GM23338 (cell line): ENCODE data around the gene SFRP5. TPM values are rescaled to one million over a fixed set of nuclear protein-coding genes. Genes with fewer than 3 reads are reported as not detected.

ENCODE experiments used
- ATAC-seq: fragments of 200-7000 bp; cut with Tn5 transposase; 3 replicates; pipeline ENCODE4 v1.9.1; 2020
- DNase-seq: peaks from one replicate; pipeline ENCODE4 v3.0.0-alpha.2; 2015; ENCODE audit warnings: low spot score
- H2AFZ ChIP-seq: fragments of 200-600 bp; sonication (generic); 2 replicates; pipeline ENCODE4 v1.8.0; 2016; ENCODE audit warnings: antibody characterized with exemption, mild to moderate bottlenecking, moderate library complexity
- H3F3A ChIP-seq: fragments of 200-600 bp; sonication (generic); replicated peaks from 2 replicates; pipeline ENCODE4 v1.8.0; 2017; ENCODE audit warnings: antibody characterized with exemption, mixed run types, low read depth
- H3K27ac ChIP-seq: fragments of 200-600 bp; sonication (generic); 2 replicates; pipeline ENCODE4 v1.6.1; 2016; ENCODE audit warnings: low read depth
- H3K27me3 ChIP-seq: fragments of 200-600 bp; sonication (generic); 2 replicates; pipeline ENCODE4 v1.8.0; 2016; ENCODE audit warnings: mild to moderate bottlenecking, mixed run types, moderate library complexity; ENCODE audit not compliant: insufficient read depth
- H3K36me3 ChIP-seq: fragments of 200-600 bp; sonication (generic); 2 replicates; pipeline ENCODE4 v1.8.0; 2016; ENCODE audit warnings: mild to moderate bottlenecking; ENCODE audit not compliant: insufficient read depth
- H3K4me1 ChIP-seq: fragments of 200-600 bp; sonication (generic); 2 replicates; pipeline ENCODE4 v1.8.0; 2016; ENCODE audit warnings: mild to moderate bottlenecking, moderate library complexity; ENCODE audit not compliant: insufficient read depth
- H3K4me2 ChIP-seq: fragments of 200-600 bp; sonication (generic); 2 replicates; pipeline ENCODE4 v1.7.1; 2017; ENCODE audit warnings: mixed run types
- H3K4me3 ChIP-seq: fragments of 200-600 bp; sonication (generic); 2 replicates; pipeline ENCODE4 v1.6.1; 2016; ENCODE audit warnings: mixed run types
- H3K79me2 ChIP-seq: fragments of 200-600 bp; sonication (generic); replicated peaks from 2 replicates; pipeline ENCODE4 v1.8.0; 2017; ENCODE audit warnings: mild to moderate bottlenecking; ENCODE audit not compliant: insufficient read depth
- H3K9me2 ChIP-seq: fragments of 200-600 bp; sonication (generic); 2 replicates; pipeline ENCODE4 v1.8.0; 2017; ENCODE audit not compliant: insufficient read depth
- H4K20me1 ChIP-seq: fragments of 200-600 bp; sonication (generic); replicated peaks from 2 replicates; pipeline ENCODE4 v1.8.0; 2017; ENCODE audit warnings: mild to moderate bottlenecking; ENCODE audit not compliant: insufficient read depth
- H3K27ac Mint-ChIP-seq: 2 replicates; pipeline ENCODE4 v1.8.0; 2020; ENCODE audit warnings: inconsistent platforms, mild to moderate bottlenecking, moderate library complexity, mixed read lengths
- H3K27me3 Mint-ChIP-seq: 3 replicates; pipeline ENCODE4 v1.8.0; 2022; ENCODE audit warnings: low read depth, mild to moderate bottlenecking, moderate library complexity, mixed read lengths, inconsistent platforms; ENCODE audit not compliant: insufficient read depth, poor library complexity
- H3K36me3 Mint-ChIP-seq: 3 replicates; pipeline ENCODE4 v1.8.0; 2021; ENCODE audit warnings: low read depth, mild to moderate bottlenecking, inconsistent platforms, moderate library complexity, mixed read lengths
- H3K4me1 Mint-ChIP-seq: 3 replicates; pipeline ENCODE4 v1.8.0; 2020; ENCODE audit warnings: mild to moderate bottlenecking, inconsistent platforms, mixed read lengths
- H3K4me3 Mint-ChIP-seq: 3 replicates; pipeline ENCODE4 v1.8.0; 2021; ENCODE audit warnings: moderate library complexity, mild to moderate bottlenecking, inconsistent platforms, mixed read lengths
- H3K9me3 Mint-ChIP-seq: 3 replicates; pipeline ENCODE4 v1.8.0; 2020; ENCODE audit warnings: moderate library complexity, mild to moderate bottlenecking, inconsistent platforms, mixed read lengths
- CTCF ChIP-seq, 2 experiments: fragments of 200-600 bp in 1 of 2; sonication (generic) in 1 of 2; conservative IDR thresholded peaks; 2 replicates each; pipeline versions ENCODE4 v1.5.1 to v1.6.1; 2016 to 2017; ENCODE audit warnings: antibody characterized with exemption in 2 of 2, low read depth in 2 of 2, mild to moderate bottlenecking in 2 of 2, moderate library complexity in 1 of 2
- EZH2 ChIP-seq: fragments of 200-600 bp; sonication (generic); IDR thresholded peaks from one replicate; pipeline ENCODE4 v1.8.0; 2017; ENCODE audit warnings: antibody characterized with exemption, mild to moderate bottlenecking, low read depth; ENCODE audit not compliant: unreplicated experiment
- EZH2phosphoT487 ChIP-seq: fragments of 200-600 bp; sonication (generic); IDR thresholded peaks from one replicate; pipeline ENCODE4 v1.8.1; 2018; ENCODE audit warnings: antibody characterized with exemption; ENCODE audit not compliant: unreplicated experiment
- JUNB ChIP-seq: IDR thresholded peaks from one replicate; pipeline ENCODE4 v1.6.1; 2016; ENCODE audit warnings: antibody characterized with exemption; ENCODE audit not compliant: unreplicated experiment
- POLR2AphosphoS5 ChIP-seq: IDR thresholded peaks from 2 replicates; pipeline ENCODE4 v1.6.1; 2016; ENCODE audit warnings: antibody characterized with exemption, low read depth
- STAT1 ChIP-seq: IDR thresholded peaks from one replicate; pipeline ENCODE4 v1.6.1; 2016; ENCODE audit warnings: antibody characterized with exemption; ENCODE audit not compliant: unreplicated experiment
- ZNF331 ChIP-seq: fragments of 250-450 bp; sonication (Bioruptor Pico); IDR thresholded peaks from 2 replicates; pipeline ENCODE4 v1.5.0; 2020; ENCODE audit warnings: low read depth, mild to moderate bottlenecking, moderate library complexity
- ZNF462 ChIP-seq: fragments of 250-450 bp; sonication (Bioruptor Pico); IDR thresholded peaks from 2 replicates; pipeline ENCODE4 v1.5.0; 2020; ENCODE audit warnings: mild to moderate bottlenecking, moderate library complexity
- polyA plus RNA-seq: library from polyadenylated mRNA; unstranded; fragments of >200 nt; fragmentation: Nextera tagmentation; extraction: Ambion mirVana; gene quantifications from 2 replicates; pipeline ENCODE4 v1.2.1, GENCODE V29; 2016
- total RNA-seq: library from RNA; depleted of rRNA; stranded (reverse); fragments of >200 nt; shearing (Covaris generic); gene quantifications from 2 replicates; pipeline ENCODE4 v1.2.3, GENCODE V29; 2014
- TF ChIP-seq, protein P1 (sequence below): IDR thresholded peaks from 2 replicates; pipeline ENCODE4 v1.6.1; 2016; ENCODE audit warnings: antibody characterized with exemption
- TF ChIP-seq, protein P2 (sequence below): IDR thresholded peaks from one replicate; pipeline ENCODE4 v1.6.1; 2018; ENCODE audit warnings: antibody characterized with exemption; ENCODE audit not compliant: unreplicated experiment

The SFRP5 gene
- total and polyA plus RNA-seq, 2 experiments from 2014 or later = 2.4 to 3.5 TPM

DNA sequence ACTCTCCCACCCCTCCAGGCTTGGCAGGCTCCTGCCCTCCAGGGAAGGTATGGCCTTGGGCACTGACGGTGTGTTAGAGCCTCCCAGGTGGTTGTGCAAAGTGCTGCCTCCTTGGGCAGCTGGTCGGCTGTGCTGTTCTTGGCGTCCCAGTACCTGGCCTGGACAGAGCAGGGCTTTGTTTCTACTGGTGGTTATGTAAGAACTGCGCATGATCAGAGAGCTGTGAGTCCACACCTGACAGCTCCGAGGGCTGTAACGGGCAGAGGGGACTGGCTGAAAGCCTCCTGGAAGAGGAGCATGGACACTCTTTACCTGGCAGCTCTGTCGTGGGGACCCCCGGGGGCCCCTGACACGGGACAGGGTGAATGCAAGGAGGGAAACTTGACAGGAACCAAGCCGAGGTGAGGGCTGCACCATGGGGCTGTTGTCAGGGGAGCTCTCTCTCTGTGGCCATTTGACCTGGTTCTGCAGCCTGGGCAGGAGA, 3.1 kb upstream of the SFRP5 start:
- H3K4me1 ChIP-seq = peaks cover 19% of the 10 kb centered on the region
- H4K20me1 ChIP-seq = no peaks in the 10 kb centered on the region; the same call in 1 of the 2 replicates
- no peak overlapping the region for H3K4me3 ChIP-seq
- Mint-ChIP-seq H3K9me3 (peaks cover 3% of the 10 kb centered on the region; the same call in 2 of the 3 replicates), H3K4me3 (no peak overlapping the region), H3K4me1 (peaks cover 25% of the 10 kb centered on the region), H3K27me3 (peaks cover 41% of the 10 kb centered on the region), H3K36me3 (no peaks in the 10 kb centered on the region; the same call in 2 of the 3 replicates), H3K27ac (no peak overlapping the region)
- no peaks in the 10 kb centered on the region for H3F3A ChIP-seq
- H3K9me2 ChIP-seq = no peaks in the 10 kb centered on the region
- no peaks in the 10 kb centered on the region for H3K79me2 ChIP-seq
- no peak overlapping the region for H3K27ac ChIP-seq
- H2AFZ ChIP-seq = no peak overlapping the region
- DNase-seq (no peak), ATAC-seq (no peak)
- H3K4me2 ChIP-seq = no peak overlapping the region
- TF ChIP-seq POLR2AphosphoS5 = no peak
- no peak for TF ChIP-seq EZH2phosphoT487
- no peak for TF ChIP-seq STAT1
- TF ChIP-seq, protein P1, sequence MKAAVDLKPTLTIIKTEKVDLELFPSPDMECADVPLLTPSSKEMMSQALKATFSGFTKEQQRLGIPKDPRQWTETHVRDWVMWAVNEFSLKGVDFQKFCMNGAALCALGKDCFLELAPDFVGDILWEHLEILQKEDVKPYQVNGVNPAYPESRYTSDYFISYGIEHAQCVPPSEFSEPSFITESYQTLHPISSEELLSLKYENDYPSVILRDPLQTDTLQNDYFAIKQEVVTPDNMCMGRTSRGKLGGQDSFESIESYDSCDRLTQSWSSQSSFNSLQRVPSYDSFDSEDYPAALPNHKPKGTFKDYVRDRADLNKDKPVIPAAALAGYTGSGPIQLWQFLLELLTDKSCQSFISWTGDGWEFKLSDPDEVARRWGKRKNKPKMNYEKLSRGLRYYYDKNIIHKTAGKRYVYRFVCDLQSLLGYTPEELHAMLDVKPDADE = no peak
- TF ChIP-seq CTCF (conservative IDR thresholded peaks at IDR 0.05; ENCODE audit: low read depth in 2 of 2) = no peak
- TF ChIP-seq ZNF331 (CRISPR knock-in tag) = no peak
- TF ChIP-seq EZH2 = no peak
- TF ChIP-seq JUNB = no peak
- TF ChIP-seq ZNF462 (CRISPR knock-in tag) = no peak
- TF ChIP-seq, protein P2, sequence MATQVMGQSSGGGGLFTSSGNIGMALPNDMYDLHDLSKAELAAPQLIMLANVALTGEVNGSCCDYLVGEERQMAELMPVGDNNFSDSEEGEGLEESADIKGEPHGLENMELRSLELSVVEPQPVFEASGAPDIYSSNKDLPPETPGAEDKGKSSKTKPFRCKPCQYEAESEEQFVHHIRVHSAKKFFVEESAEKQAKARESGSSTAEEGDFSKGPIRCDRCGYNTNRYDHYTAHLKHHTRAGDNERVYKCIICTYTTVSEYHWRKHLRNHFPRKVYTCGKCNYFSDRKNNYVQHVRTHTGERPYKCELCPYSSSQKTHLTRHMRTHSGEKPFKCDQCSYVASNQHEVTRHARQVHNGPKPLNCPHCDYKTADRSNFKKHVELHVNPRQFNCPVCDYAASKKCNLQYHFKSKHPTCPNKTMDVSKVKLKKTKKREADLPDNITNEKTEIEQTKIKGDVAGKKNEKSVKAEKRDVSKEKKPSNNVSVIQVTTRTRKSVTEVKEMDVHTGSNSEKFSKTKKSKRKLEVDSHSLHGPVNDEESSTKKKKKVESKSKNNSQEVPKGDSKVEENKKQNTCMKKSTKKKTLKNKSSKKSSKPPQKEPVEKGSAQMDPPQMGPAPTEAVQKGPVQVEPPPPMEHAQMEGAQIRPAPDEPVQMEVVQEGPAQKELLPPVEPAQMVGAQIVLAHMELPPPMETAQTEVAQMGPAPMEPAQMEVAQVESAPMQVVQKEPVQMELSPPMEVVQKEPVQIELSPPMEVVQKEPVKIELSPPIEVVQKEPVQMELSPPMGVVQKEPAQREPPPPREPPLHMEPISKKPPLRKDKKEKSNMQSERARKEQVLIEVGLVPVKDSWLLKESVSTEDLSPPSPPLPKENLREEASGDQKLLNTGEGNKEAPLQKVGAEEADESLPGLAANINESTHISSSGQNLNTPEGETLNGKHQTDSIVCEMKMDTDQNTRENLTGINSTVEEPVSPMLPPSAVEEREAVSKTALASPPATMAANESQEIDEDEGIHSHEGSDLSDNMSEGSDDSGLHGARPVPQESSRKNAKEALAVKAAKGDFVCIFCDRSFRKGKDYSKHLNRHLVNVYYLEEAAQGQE = no peak
- peaks cover 36% of the 10 kb centered on the region for H3K27me3 ChIP-seq
- no peaks in the 10 kb centered on the region; the same call in 1 of the 2 replicates for H3K36me3 ChIP-seq
